CD4-positive, alpha-beta T cell (primary cell): ENCODE measurements around the gene SDK2. TPM values are rescaled to one million over a fixed set of nuclear protein-coding genes. Genes with fewer than 3 reads are reported as not detected.

Experiments used
- ATAC-seq: fragments of 200-7000 bp; cut with Tn5 transposase; one replicate; pipeline ENCODE4 v1.10.0; 2022; ENCODE audit warnings: mild to moderate bottlenecking; ENCODE audit not compliant: poor library complexity
- CTCF ChIA-PET: fragments of 350-600 bp; sonication (Branson Sonifier 250); formaldehyde crosslinking; loops from one replicate; lab custom pipeline; 2021; ENCODE audit warnings: antibody characterized with exemption, inconsistent platforms; lab: Charles Lee
- POLR2A ChIA-PET: fragments of 350-600 bp; sonication (Branson Sonifier 250); formaldehyde crosslinking; loops from one replicate; lab custom pipeline; 2021; ENCODE audit warnings: antibody characterized with exemption, inconsistent platforms; lab: Charles Lee
- DNase-seq, 14 experiments: peaks; one replicate each; pipeline ENCODE4 v3.0.0-alpha.2; 2013 to 2020; ENCODE audit warnings: mixed read lengths in 2 of 14
- H3K27ac ChIP-seq, 2 donors: one replicate each; pipeline versions ENCODE4 v1.5.1 to v1.7.0; 2013; ENCODE audit warnings: low read length in 2 of 2, low read depth in 1 of 2, mild to moderate bottlenecking in 1 of 2
- H3K27me3 ChIP-seq, 2 experiments: 1 replicate in 1 of 2; 2 replicates in 1 of 2; pipeline versions ENCODE4 v1.6.1 to v1.7.0; 2013; ENCODE audit warnings: low read length in 2 of 2, control low read depth in 1 of 2, mild to moderate bottlenecking in 1 of 2, moderate library complexity in 1 of 2; ENCODE audit not compliant: insufficient read depth in 2 of 2, control insufficient read depth in 1 of 2
- H3K36me3 ChIP-seq: one replicate; pipeline ENCODE4 v1.6.1; 2013; ENCODE audit warnings: low read length, control low read depth; ENCODE audit not compliant: insufficient read depth
- H3K4me1 ChIP-seq: one replicate; pipeline ENCODE4 v1.6.1; 2013; ENCODE audit warnings: low read length, control low read depth; ENCODE audit not compliant: insufficient read depth
- H3K4me3 ChIP-seq: one replicate; pipeline ENCODE4 v1.5.1; 2013; ENCODE audit warnings: mild to moderate bottlenecking, low read length, moderate library complexity
- H3K9me3 ChIP-seq, 2 experiments: 1 replicate in 1 of 2; 2 replicates in 1 of 2; pipeline versions ENCODE4 v1.6.1 to v1.7.0; 2013; ENCODE audit warnings: low read length in 2 of 2, mild to moderate bottlenecking in 2 of 2, control low read depth in 1 of 2, moderate library complexity in 1 of 2; ENCODE audit not compliant: control insufficient read depth in 1 of 2, insufficient read depth in 1 of 2
- H3K27ac Mint-ChIP-seq: one replicate; pipeline ENCODE4 v1.8.0; 2020; ENCODE audit warnings: mixed read lengths
- H3K27me3 Mint-ChIP-seq: one replicate; pipeline ENCODE4 v1.8.0; 2021; ENCODE audit warnings: mixed read lengths
- H3K36me3 Mint-ChIP-seq: one replicate; pipeline ENCODE4 v1.8.0; 2021; ENCODE audit warnings: low read depth, mixed read lengths
- H3K4me1 Mint-ChIP-seq: one replicate; pipeline ENCODE4 v1.8.0; 2021; ENCODE audit warnings: low read depth, mixed read lengths
- H3K4me3 Mint-ChIP-seq: one replicate; pipeline ENCODE4 v1.8.0; 2020; ENCODE audit warnings: mild to moderate bottlenecking, mixed read lengths
- H3K9me3 Mint-ChIP-seq: one replicate; pipeline ENCODE4 v1.8.0; 2020; ENCODE audit warnings: mixed read lengths
- intact Hi-C, 2 experiments: fragments of 100-400 bp; cut with DNase I in 1 of 2; cut with micrococcal nuclease in 1 of 2; formaldehyde crosslinking; loops; one replicate each; pipeline versions ENCODE4 v1.15.1 to v1.9.0; 2023 to 2025; cut with DNase I, micrococcal nuclease
- total RNA-seq, 174 experiments: library from RNA in 2 of 174; stranded (reverse) in 2 of 174; gene quantifications; one replicate each; pipeline ENCODE4 v1.2.3 and lab custom pipeline; 2021 to 2026
- TF ChIP-seq, protein P1 (sequence below): fragments of 200-600 bp; IDR thresholded peaks from one replicate; pipeline ENCODE4 v1.8.0; 2022; ENCODE audit warnings: antibody characterized with exemption, mild to moderate bottlenecking

Gene SDK2
- total RNA-seq, 2 experiments from 2014 or later = 8.1 to 8.2 TPM

- no peak for DNase-seq
- Mint-ChIP-seq H3K4me3 (no peak overlapping the region), H3K9me3 (no peaks in the 10 kb centered on the region), H3K27me3 (no peaks in the 10 kb centered on the region), H3K36me3 (no peaks in the 10 kb centered on the region), H3K4me1 (no peaks in the 10 kb centered on the region), H3K27ac (no peak overlapping the region)
- no peaks in the 10 kb centered on the region for H3K27me3 ChIP-seq
- TF ChIP-seq, protein P1, sequence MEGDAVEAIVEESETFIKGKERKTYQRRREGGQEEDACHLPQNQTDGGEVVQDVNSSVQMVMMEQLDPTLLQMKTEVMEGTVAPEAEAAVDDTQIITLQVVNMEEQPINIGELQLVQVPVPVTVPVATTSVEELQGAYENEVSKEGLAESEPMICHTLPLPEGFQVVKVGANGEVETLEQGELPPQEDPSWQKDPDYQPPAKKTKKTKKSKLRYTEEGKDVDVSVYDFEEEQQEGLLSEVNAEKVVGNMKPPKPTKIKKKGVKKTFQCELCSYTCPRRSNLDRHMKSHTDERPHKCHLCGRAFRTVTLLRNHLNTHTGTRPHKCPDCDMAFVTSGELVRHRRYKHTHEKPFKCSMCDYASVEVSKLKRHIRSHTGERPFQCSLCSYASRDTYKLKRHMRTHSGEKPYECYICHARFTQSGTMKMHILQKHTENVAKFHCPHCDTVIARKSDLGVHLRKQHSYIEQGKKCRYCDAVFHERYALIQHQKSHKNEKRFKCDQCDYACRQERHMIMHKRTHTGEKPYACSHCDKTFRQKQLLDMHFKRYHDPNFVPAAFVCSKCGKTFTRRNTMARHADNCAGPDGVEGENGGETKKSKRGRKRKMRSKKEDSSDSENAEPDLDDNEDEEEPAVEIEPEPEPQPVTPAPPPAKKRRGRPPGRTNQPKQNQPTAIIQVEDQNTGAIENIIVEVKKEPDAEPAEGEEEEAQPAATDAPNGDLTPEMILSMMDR = no peak
- H3K27ac ChIP-seq = no peak overlapping the region
- intact Hi-C loops = no loop called here
- ATAC-seq = no peak
- POLR2A ChIA-PET = no interaction called here
- H3K36me3 ChIP-seq = no peaks in the 10 kb centered on the region
- no peaks in the 10 kb centered on the region for H3K4me1 ChIP-seq
- no peaks in the 10 kb centered on the region for H3K9me3 ChIP-seq
- CTCF ChIA-PET = no interaction called here
- no peak overlapping the region for H3K4me3 ChIP-seq
Measured at GRCh38 chr17:73491648-73492047, 152.6 kb downstream of the SDK2 start.

- H3K4me1 ChIP-seq = no peaks in the 10 kb centered on the region
- ATAC-seq (no peak), DNase-seq (no peak)
- H3K27ac ChIP-seq = no peak overlapping the region
- Mint-ChIP-seq H3K9me3 (no peaks in the 10 kb centered on the region), H3K4me1 (no peaks in the 10 kb centered on the region), H3K36me3 (no peaks in the 10 kb centered on the region), H3K27me3 (no peaks in the 10 kb centered on the region), H3K4me3 (no peak overlapping the region), H3K27ac (no peak overlapping the region)
- intact Hi-C loops = no loop called here
- peaks cover 0 to 4% of the 10 kb centered on the region in 2 experiments for H3K9me3 ChIP-seq
- no peak overlapping the region for H3K4me3 ChIP-seq
- ChIA-PET CTCF (interaction anchor here (0.7 kb wide), 1 partner anchor 102 kb away, joined by 3 read pairs; no protein-coding TSS in a partner anchor), POLR2A (no interaction called here)
- H3K27me3 ChIP-seq = no peaks in the 10 kb centered on the region
- H3K36me3 ChIP-seq = no peaks in the 10 kb centered on the region
- TF ChIP-seq, protein P1 = no peak
Measured at GRCh38 chr17:73490851-73491250, 153.4 kb downstream of the SDK2 start.

GRCh38 chr17:73489991-73490390, 154.3 kb downstream of the SDK2 start:
- Mint-ChIP-seq H3K36me3 (peaks cover 1% of the 10 kb centered on the region), H3K4me1 (no peaks in the 10 kb centered on the region), H3K4me3 (no peak overlapping the region), H3K27ac (no peak overlapping the region), H3K27me3 (no peaks in the 10 kb centered on the region), H3K9me3 (no peaks in the 10 kb centered on the region)
- intact Hi-C loops = no loop called here
- no peak overlapping the region for H3K4me3 ChIP-seq
- H3K36me3 ChIP-seq = no peaks in the 10 kb centered on the region
- DNase-seq = no peak
- H3K9me3 ChIP-seq = peaks cover 0 to 13% of the 10 kb centered on the region in 2 experiments
- no peak overlapping the region for H3K27ac ChIP-seq
- no peak for ATAC-seq
- ChIA-PET CTCF (no interaction called here), POLR2A (interaction anchor here (0.6 kb wide), 1 partner anchor 354 kb away, joined by 3 read pairs; no protein-coding TSS in a partner anchor)
- TF ChIP-seq, protein P1 = no peak
- no peaks in the 10 kb centered on the region for H3K4me1 ChIP-seq
- H3K27me3 ChIP-seq = no peaks in the 10 kb centered on the region
